Right lobe of liver (tissue), 6 donors: ENCODE measurements around the gene SLC35B2. TPM values are rescaled to one million over a fixed set of nuclear protein-coding genes. Genes with fewer than 3 reads are reported as not detected.

ENCODE experiments used
- ATAC-seq, 4 donors: fragments of 200-7000 bp; cut with Tn5 transposase; one replicate each; pipeline ENCODE4 v1.9.1; 2020; ENCODE audit warnings: mild to moderate bottlenecking in 4 of 4, moderate library complexity in 4 of 4
- DNase-seq, 3 donors: peaks; one replicate each; pipeline ENCODE4 v3.0.0-alpha.2; 2020
- H3K27ac ChIP-seq, 3 donors: fragments of 200-600 bp; one replicate each; pipeline ENCODE4 v1.8.0; 2022
- H3K27me3 ChIP-seq, 2 donors: fragments of 200-600 bp; one replicate each; pipeline ENCODE4 v1.8.0; 2022
- H3K36me3 ChIP-seq, 4 donors: fragments of 200-600 bp; sonication (generic) in 1 of 4; one replicate each; pipeline versions ENCODE4 v1.5.1 to v1.8.0; 2017 to 2022; ENCODE audit warnings: control low read depth in 1 of 4
- H3K4me1 ChIP-seq, 4 donors: fragments of 200-600 bp; sonication (generic) in 1 of 4; one replicate each; pipeline versions ENCODE4 v1.5.1 to v1.8.0; 2017 to 2022; ENCODE audit warnings: control low read depth in 1 of 4
- H3K4me3 ChIP-seq, 3 donors: fragments of 200-600 bp; one replicate each; pipeline ENCODE4 v1.8.0; 2022
- H3K9me3 ChIP-seq, 4 donors: fragments of 200-600 bp; sonication (generic) in 1 of 4; one replicate each; pipeline versions ENCODE4 v1.5.1 to v1.8.0; 2017 to 2022; ENCODE audit warnings: control low read depth in 1 of 4
- CTCF ChIP-seq, 4 donors: fragments of 200-600 bp in 3 of 4; fragments of 450-650 bp in 1 of 4; IDR thresholded peaks; one replicate each; pipeline versions ENCODE4 v1.5.1 to v1.8.0; 2016 to 2022; ENCODE audit warnings: antibody characterized with exemption in 4 of 4, mild to moderate bottlenecking in 2 of 4
- POLR2A ChIP-seq: fragments of 450-650 bp; IDR thresholded peaks from one replicate; pipeline ENCODE4 v1.6.1; 2017; ENCODE audit warnings: antibody characterized with exemption, mild to moderate bottlenecking
- WGBS: methylation state at CpG from one replicate; pipeline ENCODE4 v1.1.6; 2018; ENCODE audit warnings: low coverage, low lambda C conversion rate; ENCODE audit not compliant: insufficient coverage; ENCODE audit errors: missing lambda C conversion rate; 5-methylcytosine and 5-hydroxymethylcytosine counted together
- intact Hi-C, 2 donors: fragments of 100-400 bp; cut with DNase I; formaldehyde crosslinking; loops; one replicate each; pipeline versions ENCODE4 v1.11.2 to v1.14.1; 2022
- total RNA-seq, 6 experiments: library from RNA; depleted of rRNA in 2 of 6; stranded (reverse); fragments of >200 nt in 2 of 6; fragmentation: NEBNext Ultra II Directional in 3 of 6; extraction: Animal tissue kit (Norgen Biotek cat#: 25700) in 3 of 6; gene quantifications; one replicate each; pipeline versions ENCODE4 v1.1.0 to v1.2.4, GENCODE V29; 2016 to 2023
- donor health status: DM: no; HTN: yes; CAD: no.
- donor health status: DM: no; HTN: no; CAD: no.
- donor health status: DM: no; HTN: no; CAD: no.
- donor health status: DM: no; HTN: yes; CAD: no.
- donor health status: DM: no; HTN: yes; CAD: no.

Gene SLC35B2
- total RNA-seq, 6 experiments from 2014 or later = 15.1 to 29.0 (median 20.9) TPM

GRCh38 chr6:44269921-44270525, 12.7 kb upstream of the SLC35B2 start, which contains the start of gene TMEM151B:
TSS of gene TMEM151B (plus strand) at chr6:44270450. CDS start at chr6:44270743, 293 bp downstream.
- 32% methylated on average over 8 of the region's 29 CpGs for WGBS
- Histone ChIP-seq H3K27me3 (no peaks in the 10 kb centered on the region), H3K9me3 (no peaks in the 10 kb centered on the region), H3K36me3 (no peaks in the 10 kb centered on the region), H3K4me1 (no peaks in the 10 kb centered on the region), H3K27ac (no peak within 1 kb of the TSS), H3K4me3 (peak within 1 kb of the TSS in 1 of 3 donors; percentile 27)
- intact Hi-C loops = loop anchor here (5.0 kb wide), 1 partner anchor 67 kb away; no protein-coding TSS in a partner anchor
- TF ChIP-seq POLR2A (no peak), CTCF (IDR thresholded peaks at IDR 0.05) (no peak)
- DNase-seq = peak in 1 of 3 donors; percentile 8
- ATAC-seq = no peak

GRCh38 chr6:44269178-44269920, 12.0 kb upstream of the SLC35B2 start:
- H3K4me1 ChIP-seq = peaks cover 0 to 5% (median 1%) of the 10 kb centered on the region in 4 donors
- ATAC-seq (no peak), DNase-seq (peak in 1 of 3 donors; percentile 11)
- 13% methylated on average over 1 of the region's 1 CpG for WGBS
- H3K9me3 ChIP-seq = no peaks in the 10 kb centered on the region
- intact Hi-C loops = loop anchor here (5.0 kb wide), 1 partner anchor 68 kb away; no protein-coding TSS in a partner anchor
- TF ChIP-seq POLR2A = no peak
- no peak for TF ChIP-seq CTCF (IDR thresholded peaks at IDR 0.05)
- no peak overlapping the region for H3K4me3 ChIP-seq
- no peaks in the 10 kb centered on the region for H3K36me3 ChIP-seq
- no peak overlapping the region for H3K27ac ChIP-seq
- no peaks in the 10 kb centered on the region for H3K27me3 ChIP-seq

GRCh38 chr6:44268095-44268628, 10.8 kb upstream of the SLC35B2 start:
- H3K27ac ChIP-seq = no peak overlapping the region
- 16% methylated on average over 5 of the region's 5 CpGs for WGBS
- H3K4me3 ChIP-seq = no peak overlapping the region
- ATAC-seq (peak; percentile 31 to 56 (median 42)), DNase-seq (peak in 1 of 3 donors; percentile 63)
- no peaks in the 10 kb centered on the region for H3K27me3 ChIP-seq
- no peaks in the 10 kb centered on the region for H3K36me3 ChIP-seq
- TF ChIP-seq CTCF (IDR thresholded peaks at IDR 0.05) = peak; percentile 86 to 96 (median 94)
- no peak for TF ChIP-seq POLR2A
- no peaks in the 10 kb centered on the region for H3K9me3 ChIP-seq
- peaks cover 0 to 16% (median 7%) of the 10 kb centered on the region in 4 donors for H3K4me1 ChIP-seq
- intact Hi-C loops = loop anchor here (5.0 kb wide), 1 partner anchor 69 kb away; no protein-coding TSS in a partner anchor

GRCh38 chr6:44267252-44267651, 9.9 kb upstream of the SLC35B2 start:
- Histone ChIP-seq H3K4me3 (no peak overlapping the region), H3K9me3 (no peaks in the 10 kb centered on the region), H3K27me3 (no peaks in the 10 kb centered on the region), H3K4me1 (peaks cover 0 to 16% (median 7%) of the 10 kb centered on the region in 4 donors), H3K36me3 (no peaks in the 10 kb centered on the region), H3K27ac (no peak overlapping the region)
- DNase-seq (peak in 1 of 3 donors; percentile 27), ATAC-seq (no peak)
- intact Hi-C loops = loop anchor here (5.0 kb wide), 1 partner anchor 70 kb away; no protein-coding TSS in a partner anchor
- TF ChIP-seq POLR2A (no peak), CTCF (IDR thresholded peaks at IDR 0.05) (no peak)
- 73% methylated on average over 3 of the region's 10 CpGs for WGBS
